ENCODE data around the gene PNLIPRP3.

DNA sequence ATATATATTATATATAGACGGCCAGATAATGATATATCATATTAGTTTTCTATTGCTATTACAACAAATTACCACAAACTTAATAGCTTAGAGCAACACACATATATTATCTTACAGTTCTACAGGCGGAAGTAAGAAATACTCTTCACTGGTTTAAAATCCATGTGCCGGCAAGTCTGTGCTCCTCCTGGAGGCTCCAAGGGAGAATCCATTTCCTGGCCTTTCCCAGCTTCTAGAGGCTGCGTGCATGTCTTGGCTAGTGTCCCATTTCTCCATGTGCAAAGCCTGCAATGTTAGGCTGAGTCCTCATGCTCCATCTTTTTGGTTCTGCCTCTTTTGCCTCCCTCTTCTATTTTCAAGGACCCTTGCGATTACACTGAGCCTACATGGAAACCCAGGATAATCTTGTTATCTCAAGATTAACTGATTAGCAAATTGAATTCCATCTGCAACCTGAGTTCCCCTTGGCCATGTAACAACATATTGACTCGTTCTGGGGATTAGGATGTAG, 23.9 kb upstream of the PNLIPRP3 start:
- TF ChIP-seq POLR2A (IDR thresholded peaks at IDR 0.05; ENCODE audit: low read length) (no peak), GATA1 (IDR thresholded peaks at IDR 0.05; ENCODE audit: low read depth, low read length) (no peak)
